HG03139 (cell line): ENCODE measurements around the gene HEPACAM.

Experiments
- ATAC-seq: cut with Tn5 transposase; IDR thresholded peaks from one replicate; pipeline ENCODE4 v1.9.1; 2021; ENCODE audit not compliant: unreplicated experiment

HEPACAM gene

GRCh38 chr11:124886476-124886875 is 49.4 kb downstream of the HEPACAM start:
- no peak for ATAC-seq

- no peak for ATAC-seq
Measured at GRCh38 chr11:124884869-124885479, 50.9 kb downstream of the HEPACAM start.

GRCh38 chr11:124884340-124884739 is 51.5 kb downstream of the HEPACAM start:
- ATAC-seq = no peak

GRCh38 chr11:124882339-124883071 is 53.3 kb downstream of the HEPACAM start:
- ATAC-seq = no peak

- no peak for ATAC-seq
Measured at GRCh38 chr11:124880958-124881357, 54.9 kb downstream of the HEPACAM start.

GRCh38 chr11:124880290-124880611 is 55.6 kb downstream of the HEPACAM start:
- no peak for ATAC-seq

- ATAC-seq = no peak
Measured at GRCh38 chr11:124879493-124880289, 56.2 kb downstream of the HEPACAM start.

- ATAC-seq = no peak
Measured at GRCh38 chr11:124878759-124879492, 56.9 kb downstream of the HEPACAM start.

- ATAC-seq = no peak
Measured at GRCh38 chr11:124877910-124878758, 57.7 kb downstream of the HEPACAM start.

GRCh38 chr11:124877631-124877909 is 58.3 kb downstream of the HEPACAM start:
- ATAC-seq = no peak

GRCh38 chr11:124876818-124877630 is 58.8 kb downstream of the HEPACAM start:
- no peak for ATAC-seq

GRCh38 chr11:124875943-124876817 is 59.7 kb downstream of the HEPACAM start:
- ATAC-seq = peak; percentile 87

- ATAC-seq = no peak
Measured at GRCh38 chr11:124875401-124875800, 60.4 kb downstream of the HEPACAM start.

- no peak for ATAC-seq
Measured at GRCh38 chr11:124874571-124875255, 61.1 kb downstream of the HEPACAM start.

GRCh38 chr11:124873951-124874350 is 61.9 kb downstream of the HEPACAM start:
- no peak for ATAC-seq

- no peak for ATAC-seq
Measured at GRCh38 chr11:124872741-124873140, 63.1 kb downstream of the HEPACAM start.

- ATAC-seq = no peak
Measured at GRCh38 chr11:124872280-124872679, 63.6 kb downstream of the HEPACAM start.

- no peak for ATAC-seq
Measured at GRCh38 chr11:124870430-124870829, 65.4 kb downstream of the HEPACAM start.
